ENCODE data around the gene MXD3.

Gene MXD3

DNA sequence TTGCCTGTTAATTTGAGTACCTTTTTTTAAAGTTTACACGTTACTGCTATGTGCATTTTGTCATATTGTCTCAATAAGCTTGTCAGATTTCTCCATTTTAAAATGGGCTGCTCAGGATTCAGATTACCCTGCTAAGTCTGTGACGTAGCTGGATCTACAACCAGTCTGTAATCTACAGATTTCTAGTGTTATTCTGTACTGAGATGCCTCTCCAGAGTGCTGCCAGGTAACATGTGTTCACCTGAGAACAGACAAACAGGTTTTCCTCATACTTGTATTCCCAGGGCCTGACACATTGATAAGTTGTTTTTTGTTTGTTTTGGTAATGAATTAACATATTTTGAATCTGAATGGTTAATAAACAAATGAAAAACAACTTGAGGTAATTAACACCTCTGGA, 23.5 kb downstream of the MXD3 start:
- Histone ChIP-seq H3K9me3 (replicated peaks; ENCODE audit: insufficient read depth, low read length) (no peaks in the 10 kb centered on the region), H3K27me3 (replicated peaks; ENCODE audit: insufficient read depth, low read length) (no peaks in the 10 kb centered on the region), H3K9me2 (replicated peaks; ENCODE audit: insufficient read depth, low read length) (no peaks in the 10 kb centered on the region), H3K9ac (ENCODE audit: low read length) (no peak overlapping the region), H3K36me3 (replicated peaks; ENCODE audit: insufficient read depth, low read length) (no peaks in the 10 kb centered on the region), H2AFZ (ENCODE audit: low read length) (no peak overlapping the region), H3F3A (ENCODE audit: insufficient read depth, low read length) (peaks cover 28% of the 10 kb centered on the region), H4K20me1 (ENCODE audit: insufficient read depth, low read length) (no peaks in the 10 kb centered on the region), H3K79me2 (ENCODE audit: low read length) (no peaks in the 10 kb centered on the region), H3K4me2 (ENCODE audit: low read depth, low read length) (no peak overlapping the region), H3K27ac (ENCODE audit: low read length) (no peak overlapping the region), H3K4me3 (ENCODE audit: low read length) (no peak overlapping the region), H3K4me1 (ENCODE audit: low read length) (peaks cover 22% of the 10 kb centered on the region)
- TF ChIP-seq, protein P1, sequence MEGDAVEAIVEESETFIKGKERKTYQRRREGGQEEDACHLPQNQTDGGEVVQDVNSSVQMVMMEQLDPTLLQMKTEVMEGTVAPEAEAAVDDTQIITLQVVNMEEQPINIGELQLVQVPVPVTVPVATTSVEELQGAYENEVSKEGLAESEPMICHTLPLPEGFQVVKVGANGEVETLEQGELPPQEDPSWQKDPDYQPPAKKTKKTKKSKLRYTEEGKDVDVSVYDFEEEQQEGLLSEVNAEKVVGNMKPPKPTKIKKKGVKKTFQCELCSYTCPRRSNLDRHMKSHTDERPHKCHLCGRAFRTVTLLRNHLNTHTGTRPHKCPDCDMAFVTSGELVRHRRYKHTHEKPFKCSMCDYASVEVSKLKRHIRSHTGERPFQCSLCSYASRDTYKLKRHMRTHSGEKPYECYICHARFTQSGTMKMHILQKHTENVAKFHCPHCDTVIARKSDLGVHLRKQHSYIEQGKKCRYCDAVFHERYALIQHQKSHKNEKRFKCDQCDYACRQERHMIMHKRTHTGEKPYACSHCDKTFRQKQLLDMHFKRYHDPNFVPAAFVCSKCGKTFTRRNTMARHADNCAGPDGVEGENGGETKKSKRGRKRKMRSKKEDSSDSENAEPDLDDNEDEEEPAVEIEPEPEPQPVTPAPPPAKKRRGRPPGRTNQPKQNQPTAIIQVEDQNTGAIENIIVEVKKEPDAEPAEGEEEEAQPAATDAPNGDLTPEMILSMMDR (IDR thresholded peaks at IDR 0.05; ENCODE audit: low read length): no peak
- TF ChIP-seq EZH2phosphoT487 (IDR thresholded peaks at IDR 0.05; ENCODE audit: low read length): no peak
- no peak for TF ChIP-seq EZH2 (optimal IDR thresholded peaks at IDR 0.05; ENCODE audit: low read depth, low read length)
- no peak for DNase-seq

DNA sequence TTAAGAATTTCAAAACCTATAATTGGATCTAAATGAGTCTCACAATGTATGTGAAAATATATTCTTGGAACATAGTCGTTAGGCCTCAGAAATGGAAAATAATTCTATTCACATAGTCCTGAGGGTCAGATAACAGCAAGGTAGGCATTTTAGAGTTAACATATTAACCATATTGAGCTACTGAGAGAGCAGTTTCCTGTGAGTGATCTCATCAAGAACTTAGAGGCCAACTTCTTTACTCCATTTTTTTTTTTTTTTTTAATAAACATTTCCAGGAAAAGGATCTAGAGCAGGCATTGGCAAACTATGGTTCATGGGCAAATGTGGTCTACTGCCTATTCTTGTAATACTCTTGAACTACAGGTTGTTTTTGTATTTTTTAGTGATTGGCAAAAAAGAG, 34.8 kb downstream of the MXD3 start:
- TF ChIP-seq, protein P1 (IDR thresholded peaks at IDR 0.05; ENCODE audit: low read length): no peak
- TF ChIP-seq EZH2phosphoT487 (IDR thresholded peaks at IDR 0.05; ENCODE audit: low read length): no peak
- TF ChIP-seq EZH2 (optimal IDR thresholded peaks at IDR 0.05; ENCODE audit: low read depth, low read length): no peak
- no peak overlapping the region for H3K27ac ChIP-seq (ENCODE audit: low read length)
- H3K9me3 ChIP-seq (replicated peaks; ENCODE audit: insufficient read depth, low read length): no peaks in the 10 kb centered on the region
- no peaks in the 10 kb centered on the region for H3K9me2 ChIP-seq (replicated peaks; ENCODE audit: insufficient read depth, low read length)
- H4K20me1 ChIP-seq (ENCODE audit: insufficient read depth, low read length): no peaks in the 10 kb centered on the region
- H3K4me3 ChIP-seq (ENCODE audit: low read length): no peak overlapping the region
- H3K9ac ChIP-seq (ENCODE audit: low read length): no peak overlapping the region
- DNase-seq: no peak
- H3K79me2 ChIP-seq (ENCODE audit: low read length): no peaks in the 10 kb centered on the region
- H3F3A ChIP-seq (ENCODE audit: insufficient read depth, low read length): peaks cover 4% of the 10 kb centered on the region; the same call in 1 of the 2 replicates
- 0 out of 2 replicates have a peak, but pooled peaks cover 3% of the 10 kb centered on the region for H3K36me3 ChIP-seq (replicated peaks; ENCODE audit: insufficient read depth, low read length)
- no peak overlapping the region for H3K4me2 ChIP-seq (ENCODE audit: low read depth, low read length)
- H3K4me1 ChIP-seq (ENCODE audit: low read length): no peaks in the 10 kb centered on the region
- no peaks in the 10 kb centered on the region for H3K27me3 ChIP-seq (replicated peaks; ENCODE audit: insufficient read depth, low read length)
- H2AFZ ChIP-seq (ENCODE audit: low read length): no peak overlapping the region

DNA sequence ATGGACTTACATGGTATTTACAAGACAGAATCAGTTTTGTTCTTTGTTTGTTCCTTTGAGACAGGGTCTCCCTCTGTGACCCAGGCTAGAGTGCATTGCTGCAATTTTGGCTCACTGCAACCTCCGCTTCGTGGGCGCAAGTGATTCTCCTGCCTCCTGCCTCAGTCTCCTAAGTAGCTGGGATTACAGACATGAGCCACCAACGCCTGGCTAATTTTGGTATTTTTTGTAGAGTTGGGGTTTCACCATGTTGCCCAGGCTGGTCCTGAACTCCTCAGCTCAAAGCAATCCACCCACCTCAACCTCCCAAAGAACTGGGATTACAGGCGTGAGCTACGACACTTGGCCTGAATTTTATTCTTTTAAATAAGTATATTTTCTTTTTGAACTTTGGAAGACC, 35.8 kb downstream of the MXD3 start:
- H3K4me2 ChIP-seq (ENCODE audit: low read depth, low read length): no peak overlapping the region
- H3K9ac ChIP-seq (ENCODE audit: low read length): no peak overlapping the region
- H4K20me1 ChIP-seq (ENCODE audit: insufficient read depth, low read length): no peaks in the 10 kb centered on the region

More for the DNA sequence above, 35.8 kb downstream of the MXD3 start:
- no peak for DNase-seq
- H3K36me3 ChIP-seq (replicated peaks; ENCODE audit: insufficient read depth, low read length): 0 out of 2 replicates have a peak, but pooled peaks cover 3% of the 10 kb centered on the region
- no peak overlapping the region for H2AFZ ChIP-seq (ENCODE audit: low read length)
- no peak overlapping the region for H3K27ac ChIP-seq (ENCODE audit: low read length)
- H3K4me1 ChIP-seq (ENCODE audit: low read length): no peaks in the 10 kb centered on the region
- H3K27me3 ChIP-seq (replicated peaks; ENCODE audit: insufficient read depth, low read length): no peaks in the 10 kb centered on the region
- TF ChIP-seq, protein P1 (IDR thresholded peaks at IDR 0.05; ENCODE audit: low read length): no peak
- TF ChIP-seq EZH2 (optimal IDR thresholded peaks at IDR 0.05; ENCODE audit: low read depth, low read length) (no peak), EZH2phosphoT487 (IDR thresholded peaks at IDR 0.05; ENCODE audit: low read length) (no peak)
- no peaks in the 10 kb centered on the region for H3K9me2 ChIP-seq (replicated peaks; ENCODE audit: insufficient read depth, low read length)
- H3K9me3 ChIP-seq (replicated peaks; ENCODE audit: insufficient read depth, low read length): no peaks in the 10 kb centered on the region
- no peaks in the 10 kb centered on the region for H3K79me2 ChIP-seq (ENCODE audit: low read length)
- no peak overlapping the region for H3K4me3 ChIP-seq (ENCODE audit: low read length)
- peaks cover 4% of the 10 kb centered on the region; the same call in 1 of the 2 replicates for H3F3A ChIP-seq (ENCODE audit: insufficient read depth, low read length)

Data from MM.1S (cell line).